Effector CD8-positive, alpha-beta T cell (primary cell): ENCODE measurements around the gene STAG1.
"Not testable (repeated sequence)": the region's sequence is repeated elsewhere in the genome, so short reads cannot be mapped to it uniquely, and the experiment has no call there.

Source experiments
- DNase-seq: peaks from one replicate; lab custom pipeline; 2025; lab: John Stamatoyannopoulos, UW

STAG1 gene

GRCh38 chr3:136396916-136397315 lies 355.3 kb downstream of the STAG1 start:
- no peak for DNase-seq

GRCh38 chr3:136390574-136390973 lies 361.6 kb downstream of the STAG1 start:
- no peak for DNase-seq

DNA sequence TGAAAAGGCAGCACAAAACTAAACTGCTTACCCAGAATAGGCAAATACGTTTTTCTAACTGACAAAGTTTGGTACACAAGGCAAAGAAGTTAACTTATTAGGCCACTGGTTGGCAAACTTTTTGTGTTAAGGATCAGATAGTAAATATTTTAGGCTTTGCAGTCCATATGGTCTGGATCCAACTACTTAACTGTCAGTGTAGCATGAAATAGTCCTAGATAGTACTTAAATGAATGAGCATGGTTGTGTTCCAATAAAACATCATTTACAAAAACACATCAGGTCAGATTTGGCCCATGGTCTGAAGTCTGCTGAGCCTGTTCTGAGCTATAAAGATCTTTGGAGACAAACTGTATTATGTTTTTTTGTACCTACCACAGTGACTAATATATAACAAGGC lies 365.1 kb downstream of the STAG1 start:
- no peak for DNase-seq

DNA sequence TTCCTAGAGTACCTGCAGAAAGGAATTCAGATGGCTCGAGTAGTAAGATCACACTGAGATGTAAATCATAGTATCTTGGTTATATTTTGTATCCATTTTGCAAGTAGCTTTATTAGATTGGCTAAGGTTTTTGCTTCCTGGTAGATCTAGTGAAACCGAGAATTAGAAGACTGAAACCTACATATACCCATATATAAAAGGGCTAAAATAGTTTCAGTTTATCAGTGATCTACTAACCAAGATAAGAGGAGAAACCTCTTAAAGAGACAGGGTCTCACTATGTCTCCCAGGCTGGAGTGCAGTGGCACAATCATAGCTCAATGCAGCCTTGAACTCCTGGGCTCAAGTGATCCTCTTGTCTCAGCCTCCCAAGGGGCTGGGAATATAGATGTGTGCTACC lies 366.7 kb downstream of the STAG1 start:
- no peak for DNase-seq

DNA sequence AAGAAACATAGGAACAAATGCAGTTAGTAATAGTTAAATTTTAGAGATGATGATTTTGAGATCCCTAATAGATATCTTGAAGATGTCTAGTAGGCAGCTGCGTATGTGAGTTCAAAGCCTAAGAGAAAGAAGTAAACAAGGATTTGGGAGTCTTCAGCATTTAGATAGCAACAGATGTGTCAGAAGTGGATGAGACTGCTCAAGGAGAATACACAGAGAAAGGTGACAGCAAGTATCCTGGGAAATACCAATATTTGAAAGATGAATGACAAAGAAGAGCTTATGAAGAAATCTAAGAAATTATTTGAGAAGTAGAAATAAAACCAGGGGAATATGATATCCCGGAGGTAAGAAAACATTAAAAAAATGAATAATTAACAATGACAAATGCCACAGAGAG lies 371.1 kb downstream of the STAG1 start:
- no peak for DNase-seq

- DNase-seq: no peak
These were observed 371.6 kb downstream of the STAG1 start for GRCh38 chr3:136380530-136380929.

- no peak for DNase-seq
These were observed 374.2 kb downstream of the STAG1 start for GRCh38 chr3:136378011-136378410.

DNA sequence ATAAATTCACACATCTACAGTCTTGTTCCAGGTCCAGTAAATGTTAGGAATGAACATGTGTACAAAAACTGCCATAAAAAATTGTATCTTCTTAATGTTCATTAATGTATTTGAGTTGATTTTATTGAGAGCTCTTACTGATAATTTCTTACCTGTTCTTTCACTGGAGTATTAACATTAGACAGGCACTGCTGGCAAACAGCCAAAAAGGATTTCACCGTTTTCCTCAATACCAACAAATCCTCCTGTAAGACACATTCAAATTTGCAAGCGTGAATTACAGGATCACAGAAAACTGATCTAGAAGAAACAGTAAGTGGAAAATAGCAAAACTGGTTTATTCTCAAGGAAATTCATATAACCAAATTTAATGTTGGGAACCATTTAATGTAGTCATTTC lies 374.7 kb downstream of the STAG1 start:
- no peak for DNase-seq

DNA sequence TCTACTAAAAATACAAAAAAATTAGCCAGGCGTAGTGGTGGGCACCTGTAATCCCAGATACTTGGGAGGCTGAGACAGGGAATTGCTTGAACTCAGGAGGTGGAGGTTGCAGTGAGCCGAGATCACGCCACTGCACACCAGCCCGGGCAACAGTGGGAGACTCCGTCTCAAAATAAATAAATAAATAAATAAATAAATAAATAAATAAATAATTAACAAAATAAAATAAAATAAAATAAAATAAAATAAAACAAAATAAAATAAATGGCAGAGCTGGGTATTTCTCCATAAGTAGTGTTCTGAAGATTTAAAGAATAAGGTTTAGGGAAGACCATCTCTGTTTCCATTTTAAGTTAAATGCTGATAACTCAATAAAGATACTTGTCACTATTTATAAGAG lies 376.4 kb downstream of the STAG1 start:
- DNase-seq: not testable (repeated sequence)

GRCh38 chr3:136366289-136366688 lies 385.9 kb downstream of the STAG1 start:
- no peak for DNase-seq

DNA sequence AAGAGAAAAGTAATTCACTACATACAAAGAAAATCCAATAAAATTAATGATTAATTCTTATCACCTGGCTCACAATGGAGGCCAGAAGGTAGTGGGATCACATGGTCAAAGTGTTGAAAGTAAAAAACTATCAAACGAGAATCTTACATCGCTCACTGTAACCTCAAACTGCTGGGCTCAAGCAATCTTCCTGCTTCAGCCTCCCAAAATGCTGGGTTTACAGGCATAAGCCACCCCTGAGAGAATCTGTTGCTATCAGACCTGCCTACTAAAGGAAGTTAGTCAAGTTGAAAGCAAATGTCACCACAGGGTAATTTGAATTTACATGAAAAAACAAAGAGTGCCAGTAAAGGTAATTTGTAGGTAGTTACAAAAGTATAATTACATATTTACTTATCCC lies 398.7 kb downstream of the STAG1 start:
- DNase-seq: no peak

DNA sequence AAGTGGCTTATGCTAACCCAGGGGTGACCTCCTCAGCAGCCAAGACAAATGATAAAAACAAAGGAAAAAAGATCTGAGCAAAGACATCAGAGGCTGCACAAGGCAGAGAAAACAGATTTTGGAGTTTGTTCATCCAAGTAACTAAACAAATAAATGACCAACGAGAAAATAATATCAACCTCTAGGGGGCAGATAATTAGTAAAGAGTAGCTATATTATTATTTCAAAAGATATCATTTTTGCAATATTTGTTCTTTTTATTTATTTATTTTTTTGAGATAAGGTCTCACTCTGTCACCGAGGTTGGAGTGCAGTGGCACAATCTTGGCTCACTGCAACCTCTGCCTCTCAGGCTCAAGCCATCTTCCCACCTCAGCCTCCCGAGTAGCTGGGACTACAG lies 400.3 kb downstream of the STAG1 start:
- no peak for DNase-seq

GRCh38 chr3:136351351-136351750 lies 400.8 kb downstream of the STAG1 start:
- DNase-seq: no peak

GRCh38 chr3:136350557-136350956 lies 401.6 kb downstream of the STAG1 start:
- DNase-seq: no peak

DNA sequence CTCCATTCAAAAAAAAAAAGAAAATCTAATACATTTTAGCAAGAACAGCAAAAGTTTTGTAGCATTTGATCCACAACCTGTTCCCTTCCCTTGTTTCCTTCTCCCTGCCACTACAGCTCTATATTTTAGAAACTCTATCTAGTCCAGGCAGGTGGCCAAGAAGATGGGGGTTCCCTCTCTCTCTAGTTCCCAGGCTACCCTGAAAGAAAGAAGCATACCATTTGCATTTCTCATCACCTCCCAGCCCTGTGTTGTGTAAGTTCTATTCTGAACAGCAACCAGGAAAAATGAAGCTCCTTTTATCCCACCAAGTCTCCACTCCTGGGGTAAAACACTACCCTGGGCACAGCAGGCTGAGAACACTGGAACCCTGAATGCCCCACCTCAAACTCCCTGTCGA lies 402.0 kb downstream of the STAG1 start:
- no peak for DNase-seq

GRCh38 chr3:136346486-136346885 lies 405.7 kb downstream of the STAG1 start:
- no peak for DNase-seq

GRCh38 chr3:136343873-136344555 lies 408.2 kb downstream of the STAG1 start:
- DNase-seq: no peak

DNA sequence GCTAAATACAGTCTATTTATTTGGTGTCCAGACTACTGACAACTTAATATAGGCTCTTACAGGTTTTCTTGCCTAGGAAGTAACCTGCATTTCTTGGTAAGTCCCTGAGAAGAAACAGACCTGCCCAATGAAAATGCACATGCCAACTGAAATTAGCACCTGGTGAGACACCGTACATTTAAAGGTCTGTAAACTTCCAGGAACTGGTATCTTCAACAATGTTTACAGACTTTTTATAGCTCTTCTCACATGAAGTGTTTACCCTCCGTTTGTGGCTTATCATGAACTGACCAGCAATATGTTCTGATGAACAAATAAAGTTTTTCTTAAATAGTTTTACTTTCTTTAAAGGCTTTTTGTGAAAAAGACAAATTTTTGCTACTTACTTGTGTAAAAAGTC lies 408.7 kb downstream of the STAG1 start:
- no peak for DNase-seq

DNA sequence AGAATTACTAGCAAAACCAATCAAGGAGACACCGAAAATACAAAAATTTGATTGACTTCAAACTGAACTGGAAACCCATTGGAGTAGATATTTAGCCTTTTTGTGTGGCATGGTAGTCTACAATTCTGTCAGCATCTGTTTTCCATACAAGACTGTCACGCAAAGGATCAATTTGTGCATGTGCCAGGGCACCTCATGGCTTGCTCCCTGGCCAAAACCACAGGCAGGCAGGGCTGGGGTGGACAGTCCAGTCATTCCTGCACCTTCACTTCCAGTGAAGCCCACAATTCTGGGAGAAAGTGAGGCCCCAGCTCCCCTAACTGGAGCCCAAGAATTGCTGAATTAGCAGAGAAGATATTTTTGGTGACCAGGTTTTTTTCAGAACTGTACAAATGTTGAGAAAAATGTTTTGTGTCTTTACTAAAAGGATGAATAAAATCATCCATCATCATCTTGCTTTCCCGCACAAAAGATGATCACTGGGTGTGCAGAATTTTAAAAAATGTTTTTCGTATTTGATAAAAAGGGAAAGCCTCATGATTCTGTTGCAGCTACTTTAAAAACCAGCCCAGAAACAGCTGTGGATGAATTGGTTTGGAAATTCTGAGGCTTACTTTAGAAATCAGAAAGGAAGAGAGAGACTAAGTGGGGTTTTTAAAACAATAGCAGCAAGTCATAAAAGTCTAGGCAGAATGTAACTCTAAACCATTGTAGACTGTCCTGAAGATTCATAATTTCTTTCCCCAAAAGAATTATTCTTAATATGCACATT lies 415.7 kb downstream of the STAG1 start:
- no peak for DNase-seq

GRCh38 chr3:136334726-136335125 lies 417.5 kb downstream of the STAG1 start:
- not testable (repeated sequence) for DNase-seq

DNA sequence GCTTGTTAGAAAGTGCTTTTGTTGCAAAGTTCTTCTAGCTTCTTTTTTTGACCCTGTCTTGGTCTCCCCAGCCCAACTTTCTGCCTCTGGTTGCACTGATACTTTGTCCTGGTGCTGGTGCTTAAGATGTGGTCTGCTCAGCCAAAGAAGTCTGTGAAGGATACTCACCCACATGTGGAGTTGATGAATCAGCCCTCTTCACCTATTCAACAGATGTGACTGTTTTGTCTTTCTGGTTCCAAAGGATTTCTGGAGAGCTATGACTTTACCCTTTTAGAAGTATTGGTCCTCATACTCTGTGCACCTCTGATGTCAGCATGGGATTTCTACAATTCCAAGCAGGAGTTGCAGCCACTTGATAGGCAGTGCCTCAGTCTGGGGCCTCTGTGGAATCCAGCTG lies 418.0 kb downstream of the STAG1 start:
- DNase-seq: no peak

DNA sequence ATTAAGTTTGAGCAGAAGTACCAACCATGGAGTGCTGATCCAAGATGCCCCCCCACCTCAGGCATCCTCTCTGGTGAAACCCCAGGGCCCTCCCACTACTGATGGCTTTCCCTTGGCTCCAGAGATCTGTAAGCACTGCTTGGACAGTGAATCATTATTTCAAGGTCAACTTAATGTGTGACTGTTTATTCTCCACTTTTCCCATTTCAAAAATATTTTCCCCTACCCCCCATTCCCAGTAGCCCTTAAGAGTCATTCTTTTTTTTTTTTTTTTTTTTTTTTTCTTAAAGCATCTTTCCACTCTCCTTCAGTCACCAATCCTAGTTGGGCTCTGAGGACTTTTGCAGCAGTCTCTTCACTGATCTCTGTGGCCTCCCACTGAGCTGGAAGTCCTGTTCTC lies 419.4 kb downstream of the STAG1 start:
- DNase-seq: no peak

DNA sequence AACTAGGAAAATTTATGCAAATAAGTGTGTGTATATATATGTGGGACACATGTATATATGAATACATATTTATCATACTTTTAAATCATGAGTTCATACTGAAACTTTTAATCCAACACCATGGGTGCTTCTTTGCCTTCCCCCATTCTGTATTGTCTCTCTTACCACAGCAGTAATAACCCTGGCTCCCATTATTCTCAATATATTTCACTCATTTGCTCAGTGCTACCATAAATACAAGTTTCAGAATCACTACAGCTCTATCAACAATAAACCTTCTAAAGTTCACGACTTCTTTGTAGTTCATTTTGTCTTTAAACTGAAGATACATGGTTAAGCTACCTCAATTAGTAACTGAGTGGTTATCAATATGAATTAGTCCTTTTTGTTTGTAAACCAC lies 419.9 kb downstream of the STAG1 start:
- no peak for DNase-seq

GRCh38 chr3:136330900-136331299 lies 421.3 kb downstream of the STAG1 start:
- DNase-seq: no peak
